ENCODE results near the gene NRXN3. TPM values are rescaled to one million over a fixed set of nuclear protein-coding genes. Genes with fewer than 3 reads are reported as not detected.
A peak's percentile ranks its signal among the peaks of the same experiment; 100 is the strongest.

NRXN3 gene
- total RNA-seq, 1 experiment from 2014 or later: not detected

- ATAC-seq (no peak), DNase-seq (ENCODE audit: low read depth, low spot score) (no peak)
- TF ChIP-seq EZH2 (IDR thresholded peaks at IDR 0.05) (no peak), REST (IDR thresholded peaks at IDR 0.05; ENCODE audit: low read depth) (no peak), SP1 (IDR thresholded peaks at IDR 0.05; ENCODE audit: low read depth) (no peak), ATF3 (IDR thresholded peaks at IDR 0.05) (no peak), FOSL1 (IDR thresholded peaks at IDR 0.05; ENCODE audit: low read depth) (peak; percentile 16; the same call in 1 of the 2 replicates), JUND (IDR thresholded peaks at IDR 0.05) (no peak)
- RAD21 ChIA-PET (ENCODE audit: low non-redundant PET in 1 of 2, low total read pairs in 2 of 2, uncharacterized antibody in 2 of 2, unreplicated experiment in 2 of 2): no interaction called here
- Histone ChIP-seq H3K9ac (ENCODE audit: low read length) (no peak overlapping the region), H3K79me2 (ENCODE audit: insufficient read depth, low read length) (no peaks in the 10 kb centered on the region), H3K4me3 (replicated peaks in 1 of 2; ENCODE audit: low read depth in 1 of 2, low read length in 2 of 2) (no peak overlapping the region), H4K20me1 (ENCODE audit: insufficient read depth) (no peaks in the 10 kb centered on the region), H3K27me3 (ENCODE audit: insufficient read depth, low read length) (peaks cover 48% of the 10 kb centered on the region), H3K27ac (ENCODE audit: low read depth, low read length) (no peak overlapping the region), H2AFZ (ENCODE audit: low read depth, low read length, poor library complexity, severe bottlenecking) (no peak overlapping the region), H3K36me3 (ENCODE audit: control insufficient read depth in 1 of 2, insufficient read depth in 2 of 2, low read length in 2 of 2) (no peaks in the 10 kb centered on the region), H3K9me2 (ENCODE audit: insufficient read depth) (no peaks in the 10 kb centered on the region), H3K4me1 (ENCODE audit: control insufficient read depth in 1 of 2, insufficient read depth in 2 of 2, low read length in 2 of 2) (no peaks in the 10 kb centered on the region), H3K4me2 (ENCODE audit: low read length) (no peak overlapping the region), H3K9me3 (ENCODE audit: control insufficient read depth in 1 of 2, insufficient read depth in 1 of 2, low read depth in 1 of 2, low read length in 2 of 2) (no peaks in the 10 kb centered on the region)
- intact Hi-C loops (cut with micrococcal nuclease): no loop called here
- CTCF ChIA-PET: no interaction called here
- BruUV-seq (replicated peaks): no TSS peak
- POLR2A ChIA-PET: no interaction called here
These were observed 26.6 kb upstream of the NRXN3 start for GRCh38 chr14:78143489-78144145.

All from HCT116 (cell line).